T1000 (cell line): ENCODE measurements around the gene DENND5A.
"Not testable (repeated sequence)": the region's sequence is repeated elsewhere in the genome, so short reads cannot be mapped to it uniquely, and the experiment has no call there.

Experiments
- DNase-seq: peaks from one replicate; lab custom pipeline; 2025; ENCODE audit warnings: mixed read lengths; lab: John Stamatoyannopoulos, UW

DENND5A gene

GRCh38 chr11:9264316-9265210 lies 587 bp downstream of the DENND5A start:
- peak; percentile 11 for DNase-seq

- DNase-seq, result no peak
These were observed 1.3 kb downstream of the DENND5A start for GRCh38 chr11:9263840-9264315.

GRCh38 chr11:9260838-9261146 lies 4.4 kb downstream of the DENND5A start:
- not testable (repeated sequence) for DNase-seq

GRCh38 chr11:9259981-9260837 lies 4.9 kb downstream of the DENND5A start:
- DNase-seq, result no peak

- DNase-seq, result not testable (repeated sequence)
These were observed 6.9 kb downstream of the DENND5A start for GRCh38 chr11:9258279-9258678.

GRCh38 chr11:9254416-9254815 lies 10.7 kb downstream of the DENND5A start:
- DNase-seq, result no peak

- no peak for DNase-seq
These were observed 12.1 kb downstream of the DENND5A start for GRCh38 chr11:9253086-9253485.

- DNase-seq, result no peak
These were observed 13.8 kb downstream of the DENND5A start for GRCh38 chr11:9251311-9251710.

- no peak for DNase-seq
These were observed 15.0 kb downstream of the DENND5A start for GRCh38 chr11:9250139-9250582.

- no peak for DNase-seq
These were observed 15.9 kb downstream of the DENND5A start for GRCh38 chr11:9249252-9249651.

GRCh38 chr11:9247863-9248262 lies 17.3 kb downstream of the DENND5A start:
- DNase-seq, result no peak

GRCh38 chr11:9236242-9236641 lies 28.9 kb downstream of the DENND5A start:
- not testable (repeated sequence) for DNase-seq

GRCh38 chr11:9232482-9232881 lies 32.7 kb downstream of the DENND5A start:
- DNase-seq, result no peak

GRCh38 chr11:9231848-9232177 lies 33.3 kb downstream of the DENND5A start:
- no peak for DNase-seq

GRCh38 chr11:9230296-9230695 lies 34.9 kb downstream of the DENND5A start:
- DNase-seq, result no peak

GRCh38 chr11:9228091-9228490 lies 37.1 kb downstream of the DENND5A start:
- no peak for DNase-seq

GRCh38 chr11:9225748-9226298 lies 39.3 kb downstream of the DENND5A start:
- DNase-seq, result no peak

GRCh38 chr11:9222654-9223053 lies 42.5 kb downstream of the DENND5A start:
- DNase-seq, result no peak

GRCh38 chr11:9220853-9221252 lies 44.3 kb downstream of the DENND5A start:
- DNase-seq, result not testable (repeated sequence)

GRCh38 chr11:9219572-9219971 lies 45.6 kb downstream of the DENND5A start:
- no peak for DNase-seq

- no peak for DNase-seq
These were observed 46.0 kb downstream of the DENND5A start for GRCh38 chr11:9219115-9219514.

- DNase-seq, result no peak
These were observed 50.4 kb downstream of the DENND5A start for GRCh38 chr11:9214765-9215164.

- DNase-seq, result no peak
These were observed 53.8 kb downstream of the DENND5A start for GRCh38 chr11:9211322-9211721.
